A549 (cell line): ENCODE data around the gene ATP11A. TPM values are rescaled to one million over a fixed set of nuclear protein-coding genes. Genes with fewer than 3 reads are reported as not detected.

Experiments used
- ATAC-seq, 2 experiments: fragments of 200-7000 bp in 1 of 2; fragments of >200 bp in 1 of 2; cut with Nextera tagmentation in 1 of 2; cut with Tn5 transposase in 1 of 2; 3 replicates each; pipeline versions ENCODE4 v1.8.0 to v1.9.1; 2018 to 2020; ENCODE audit warnings: mild to moderate bottlenecking in 1 of 2, moderate library complexity in 1 of 2
- CTCF ChIA-PET: fragments of 300-600 bp; sonication (Branson Sonifier 250); formaldehyde crosslinking; extraction: SDS; loops from one replicate; lab custom pipeline; 2021; ENCODE audit warnings: antibody characterized with exemption, inconsistent platforms; lab: Yijun Ruan, JAX
- POLR2A ChIA-PET: fragments of 350-600 bp; formaldehyde crosslinking; extraction: SDS; loops from one replicate; lab custom pipeline; 2021; ENCODE audit warnings: antibody characterized with exemption, inconsistent platforms; lab: Yijun Ruan, JAX
- DNase-seq, 2 experiments: peaks; one replicate each; pipeline versions ENCODE4 v3.0.0 to v3.0.0-alpha.2; 2011 to 2016; ENCODE audit warnings: low read depth in 1 of 2, low spot score in 1 of 2
- FAIRE-seq: peaks from 2 replicates; lab custom pipeline; 2011; peaks lifted over from hg19 to GRCh38; lab: Jason Lieb, UNC
- H3K27ac ChIP-seq, 2 experiments: fragments of >200 bp; sonication (Bioruptor Twin); formaldehyde crosslinking; 3 replicates each; pipeline ENCODE4 v1.5.1; 2016 to 2017
- H3K4me1 ChIP-seq: fragments of >200 bp; sonication (Bioruptor Twin); formaldehyde crosslinking; 3 replicates; pipeline ENCODE4 v1.6.1; 2016
- H3K4me2 ChIP-seq: fragments of >200 bp; sonication (Bioruptor Twin); formaldehyde crosslinking; 3 replicates; pipeline ENCODE4 v1.6.1; 2016
- H3K4me3 ChIP-seq: fragments of >200 bp; sonication (Bioruptor Twin); formaldehyde crosslinking; 3 replicates; pipeline ENCODE4 v1.5.1; 2016
- H3K9me3 ChIP-seq: fragments of >200 bp; sonication (Bioruptor Twin); formaldehyde crosslinking; 3 replicates; pipeline ENCODE4 v1.6.1; 2016
- ATOH8 ChIP-seq: fragments of 250-450 bp; sonication (Bioruptor Pico); IDR thresholded peaks from 2 replicates; pipeline ENCODE4 v1.5.0; 2020; ENCODE audit warnings: low read depth, mild to moderate bottlenecking, moderate library complexity
- EP300 ChIP-seq, 2 experiments: fragments of >200 bp; sonication (Bioruptor Twin); formaldehyde crosslinking; IDR thresholded peaks; 2 replicates in 1 of 2; 3 replicates in 1 of 2; pipeline ENCODE4 v1.6.1; 2016 to 2017
- FOSB ChIP-seq: fragments of 250-450 bp; sonication (Bioruptor Pico); IDR thresholded peaks from 2 replicates; pipeline ENCODE4 v1.5.0; 2020; ENCODE audit warnings: mild to moderate bottlenecking, moderate library complexity
- GATA3 ChIP-seq: IDR thresholded peaks from 2 replicates; pipeline ENCODE4 v1.6.1; 2012; ENCODE audit warnings: borderline replicate concordance
- MAFK ChIP-seq: fragments of 450-650 bp; IDR thresholded peaks from 2 replicates; pipeline ENCODE4 v1.6.1; 2014; ENCODE audit not compliant: partially characterized antibody
- MYC ChIP-seq: IDR thresholded peaks from 2 replicates; pipeline ENCODE4 v1.6.1; 2012; ENCODE audit warnings: mild to moderate bottlenecking, inconsistent platforms, low read length, improper control_type of control experiment, borderline replicate concordance
- NFE2L2 ChIP-seq: fragments of 150-350 bp; conservative IDR thresholded peaks from 2 replicates; pipeline ENCODE4 v1.6.1; 2014; ENCODE audit warnings: low read length
- NR3C1 ChIP-seq: fragments of >200 bp; sonication (Bioruptor Twin); formaldehyde crosslinking; IDR thresholded peaks from 3 replicates; pipeline ENCODE4 v1.6.1; 2017
- RAD21 ChIP-seq, 2 experiments: fragments of >200 bp in 1 of 2; sonication (Bioruptor Twin) in 1 of 2; formaldehyde crosslinking in 1 of 2; IDR thresholded peaks in 1 of 2; conservative IDR thresholded peaks in 1 of 2; 2 replicates in 1 of 2; 3 replicates in 1 of 2; pipeline ENCODE4 v1.6.1; 2012 to 2018; ENCODE audit warnings: inconsistent platforms in 1 of 2
- RFX5 ChIP-seq: fragments of 450-650 bp; IDR thresholded peaks from 2 replicates; pipeline ENCODE4 v1.7.1; 2014; ENCODE audit warnings: antibody characterized with exemption, mild to moderate bottlenecking, moderate library complexity
- SMC3 ChIP-seq: fragments of >200 bp; sonication (Bioruptor Twin); formaldehyde crosslinking; IDR thresholded peaks from 3 replicates; pipeline ENCODE4 v1.6.1; 2018; ENCODE audit warnings: inconsistent platforms
- TP53 ChIP-seq: fragments of 250-450 bp; sonication (Bioruptor Pico); IDR thresholded peaks from 2 replicates; pipeline ENCODE4 v1.5.0; 2021; ENCODE audit warnings: mild to moderate bottlenecking, moderate library complexity
- ZC3H11A ChIP-seq: fragments of 450-650 bp; IDR thresholded peaks from 2 replicates; pipeline ENCODE4 v1.6.1; 2014; ENCODE audit warnings: antibody characterized with exemption, mild to moderate bottlenecking
- ZFP36 ChIP-seq: fragments of 450-650 bp; IDR thresholded peaks from 2 replicates; pipeline ENCODE4 v1.6.1; 2014; ENCODE audit warnings: borderline replicate concordance; ENCODE audit not compliant: partially characterized antibody
- WGBS: methylation state at CpG from one replicate; pipeline ENCODE4 v1.1.6; 2017; ENCODE audit errors: missing lambda C conversion rate; 5-methylcytosine and 5-hydroxymethylcytosine counted together
- polyA plus RNA-seq, 4 experiments: library from polyadenylated mRNA; depleted of rRNA in 3 of 4; stranded (reverse); fragments of >200 nt; fragmentation: RNase III in 1 of 4; extraction: RNeasy Plus Mini Kit Qiagen cat#74134 plus additional on column Dnase treatment in 1 of 4; gene quantifications; 2 replicates in 3 of 4; 3 replicates in 1 of 4; pipeline ENCODE4 v1.2.3, GENCODE V29; 2011 to 2017
- TF ChIP-seq, protein P1 (sequence below): fragments of >200 bp; sonication (Bioruptor Twin); formaldehyde crosslinking; IDR thresholded peaks from 3 replicates; pipeline ENCODE4 v1.5.1; 2016
- TF ChIP-seq, protein P2 (sequence below): fragments of 150-350 bp; IDR thresholded peaks from 2 replicates; pipeline ENCODE4 v1.6.1; 2014; ENCODE audit warnings: low read depth, mild to moderate bottlenecking, low read length
- TF ChIP-seq, protein P3 (sequence below): IDR thresholded peaks from 2 replicates; pipeline ENCODE4 v1.6.1; 2012
- TF ChIP-seq, protein P4 (sequence below): fragments of 250-450 bp; sonication (Bioruptor Pico); IDR thresholded peaks from 2 replicates; pipeline ENCODE4 v1.5.0; 2021; ENCODE audit warnings: mild to moderate bottlenecking, moderate library complexity, borderline replicate concordance

ATP11A gene
- polyA plus RNA-seq, 2 of the 4 experiments (the other 2 are of a cell fraction): 4.1 to 8.0 TPM

GRCh38 chr13:112931028-112931934, 241.4 kb downstream of the ATP11A start:
- ChIA-PET CTCF (interaction anchor here (0.6 to 1.8 kb wide), 7 partner anchors 11 to 1803 kb away, joined by 3 to 6 read pairs (median 4); no protein-coding TSS in a partner anchor), POLR2A (no interaction called here)
- no peaks in the 10 kb centered on the region for H3K4me1 ChIP-seq
- no peak overlapping the region for H3K27ac ChIP-seq
- no peak for FAIRE-seq
- peak; percentile 84 to 94; a peak in 5 of 6 replicates for ATAC-seq
- no peaks in the 10 kb centered on the region for H3K9me3 ChIP-seq
- H3K4me2 ChIP-seq: no peak overlapping the region
- TF ChIP-seq RAD21 (conservative IDR thresholded peaks at IDR 0.05 in 1 of 2, IDR thresholded peaks at IDR 0.05 in 1 of 2): peak in 1 of 2 experiments; percentile 23; a peak in 2 of 5 replicates
- TF ChIP-seq, protein P1, sequence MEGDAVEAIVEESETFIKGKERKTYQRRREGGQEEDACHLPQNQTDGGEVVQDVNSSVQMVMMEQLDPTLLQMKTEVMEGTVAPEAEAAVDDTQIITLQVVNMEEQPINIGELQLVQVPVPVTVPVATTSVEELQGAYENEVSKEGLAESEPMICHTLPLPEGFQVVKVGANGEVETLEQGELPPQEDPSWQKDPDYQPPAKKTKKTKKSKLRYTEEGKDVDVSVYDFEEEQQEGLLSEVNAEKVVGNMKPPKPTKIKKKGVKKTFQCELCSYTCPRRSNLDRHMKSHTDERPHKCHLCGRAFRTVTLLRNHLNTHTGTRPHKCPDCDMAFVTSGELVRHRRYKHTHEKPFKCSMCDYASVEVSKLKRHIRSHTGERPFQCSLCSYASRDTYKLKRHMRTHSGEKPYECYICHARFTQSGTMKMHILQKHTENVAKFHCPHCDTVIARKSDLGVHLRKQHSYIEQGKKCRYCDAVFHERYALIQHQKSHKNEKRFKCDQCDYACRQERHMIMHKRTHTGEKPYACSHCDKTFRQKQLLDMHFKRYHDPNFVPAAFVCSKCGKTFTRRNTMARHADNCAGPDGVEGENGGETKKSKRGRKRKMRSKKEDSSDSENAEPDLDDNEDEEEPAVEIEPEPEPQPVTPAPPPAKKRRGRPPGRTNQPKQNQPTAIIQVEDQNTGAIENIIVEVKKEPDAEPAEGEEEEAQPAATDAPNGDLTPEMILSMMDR: peak; percentile 33; the same call in 2 of the 3 replicates
- no peak for TF ChIP-seq NFE2L2
- H3K4me3 ChIP-seq: no peak overlapping the region
- peak; percentile 45 to 50 for DNase-seq
- 67% methylated on average over 27 of the region's 32 CpGs for WGBS

GRCh38 chr13:112932971-112933370, 243.1 kb downstream of the ATP11A start:
- no peak for DNase-seq
- TF ChIP-seq ATOH8 (CRISPR knock-in tag) (no peak), EP300 (IDR thresholded peaks at IDR 0.05) (no peak), MYC (no peak), ZFP36 (no peak), ZC3H11A (no peak), NFE2L2 (no peak), MAFK (no peak), RFX5 (no peak), NR3C1 (no peak), TP53 (no peak), RAD21 (conservative IDR thresholded peaks at IDR 0.05 in 1 of 2, IDR thresholded peaks at IDR 0.05 in 1 of 2) (no peak), SMC3 (no peak), FOSB (CRISPR knock-in tag) (no peak), GATA3 (no peak)
- TF ChIP-seq, protein P2, sequence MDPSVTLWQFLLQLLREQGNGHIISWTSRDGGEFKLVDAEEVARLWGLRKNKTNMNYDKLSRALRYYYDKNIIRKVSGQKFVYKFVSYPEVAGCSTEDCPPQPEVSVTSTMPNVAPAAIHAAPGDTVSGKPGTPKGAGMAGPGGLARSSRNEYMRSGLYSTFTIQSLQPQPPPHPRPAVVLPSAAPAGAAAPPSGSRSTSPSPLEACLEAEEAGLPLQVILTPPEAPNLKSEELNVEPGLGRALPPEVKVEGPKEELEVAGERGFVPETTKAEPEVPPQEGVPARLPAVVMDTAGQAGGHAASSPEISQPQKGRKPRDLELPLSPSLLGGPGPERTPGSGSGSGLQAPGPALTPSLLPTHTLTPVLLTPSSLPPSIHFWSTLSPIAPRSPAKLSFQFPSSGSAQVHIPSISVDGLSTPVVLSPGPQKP: no peak
- TF ChIP-seq, protein P3, sequence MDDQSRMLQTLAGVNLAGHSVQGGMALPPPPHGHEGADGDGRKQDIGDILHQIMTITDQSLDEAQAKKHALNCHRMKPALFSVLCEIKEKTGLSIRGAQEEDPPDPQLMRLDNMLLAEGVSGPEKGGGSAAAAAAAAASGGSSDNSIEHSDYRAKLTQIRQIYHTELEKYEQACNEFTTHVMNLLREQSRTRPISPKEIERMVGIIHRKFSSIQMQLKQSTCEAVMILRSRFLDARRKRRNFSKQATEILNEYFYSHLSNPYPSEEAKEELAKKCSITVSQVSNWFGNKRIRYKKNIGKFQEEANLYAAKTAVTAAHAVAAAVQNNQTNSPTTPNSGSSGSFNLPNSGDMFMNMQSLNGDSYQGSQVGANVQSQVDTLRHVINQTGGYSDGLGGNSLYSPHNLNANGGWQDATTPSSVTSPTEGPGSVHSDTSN: no peak
- TF ChIP-seq, protein P4, sequence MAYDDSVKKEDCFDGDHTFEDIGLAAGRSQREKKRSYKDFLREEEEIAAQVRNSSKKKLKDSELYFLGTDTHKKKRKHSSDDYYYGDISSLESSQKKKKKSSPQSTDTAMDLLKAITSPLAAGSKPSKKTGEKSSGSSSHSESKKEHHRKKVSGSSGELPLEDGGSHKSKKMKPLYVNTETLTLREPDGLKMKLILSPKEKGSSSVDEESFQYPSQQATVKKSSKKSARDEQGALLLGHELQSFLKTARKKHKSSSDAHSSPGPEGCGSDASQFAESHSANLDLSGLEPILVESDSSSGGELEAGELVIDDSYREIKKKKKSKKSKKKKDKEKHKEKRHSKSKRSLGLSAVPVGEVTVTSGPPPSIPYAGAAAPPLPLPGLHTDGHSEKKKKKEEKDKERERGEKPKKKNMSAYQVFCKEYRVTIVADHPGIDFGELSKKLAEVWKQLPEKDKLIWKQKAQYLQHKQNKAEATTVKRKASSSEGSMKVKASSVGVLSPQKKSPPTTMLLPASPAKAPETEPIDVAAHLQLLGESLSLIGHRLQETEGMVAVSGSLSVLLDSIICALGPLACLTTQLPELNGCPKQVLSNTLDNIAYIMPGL: no peak
- TF ChIP-seq, all 56 proteins: peak for 0
- Histone ChIP-seq H3K4me1 (no peaks in the 10 kb centered on the region), H3K4me2 (no peak overlapping the region), H3K9me3 (no peaks in the 10 kb centered on the region), H3K27ac (no peak overlapping the region), H3K4me3 (no peak overlapping the region)
- FAIRE-seq (no peak), ATAC-seq (no peak)
- WGBS: 73% methylated on average over 6 of the region's 9 CpGs
- ChIA-PET CTCF (no interaction called here), POLR2A (no interaction called here)
